Measurements from ENCODE around the gene TUBGCP6. TPM values are rescaled to one million over a fixed set of nuclear protein-coding genes. Genes with fewer than 3 reads are reported as not detected.

The TUBGCP6 gene
- total RNA-seq, 1 experiment from 2014 or later = 31.0 TPM

- BruUV-seq (replicated peaks) = no TSS peak
- peak; percentile 32 for DNase-seq (ENCODE audit: low spot score)
- CTCF ChIA-PET = no interaction called here
- Histone ChIP-seq H3K27me3 (replicated peaks; ENCODE audit: insufficient read depth, low read depth, low read length, poor library complexity) (no peaks in the 10 kb centered on the region), H3K9me3 (ENCODE audit: low read depth, low read length, poor library complexity, severe bottlenecking) (peaks cover 5% of the 10 kb centered on the region), H3K36me3 (ENCODE audit: insufficient read depth, low read length, poor library complexity, severe bottlenecking) (peaks cover 37% of the 10 kb centered on the region), H3K27ac (ENCODE audit: low read depth, low read length, poor library complexity, severe bottlenecking) (peak overlapping the region; percentile 82), H3K4me3 (ENCODE audit: low read depth, low read length, poor library complexity, severe bottlenecking) (peak overlapping the region; percentile 78), H3K4me1 (ENCODE audit: insufficient read depth, low read length, poor library complexity, severe bottlenecking) (peaks cover 10% of the 10 kb centered on the region)
- POLR2A ChIA-PET (ENCODE audit: low non-redundant PET) = no interaction called here
- intact Hi-C loops (cut with micrococcal nuclease; ENCODE audit: unreplicated experiment) = no loop called here
- TF ChIP-seq EZH2 (IDR thresholded peaks at IDR 0.05; ENCODE audit: borderline replicate concordance, low read depth, low read length, poor library complexity, severe bottlenecking) = no peak
- no peak for TF ChIP-seq CTCF (conservative IDR thresholded peaks at IDR 0.05; ENCODE audit: low read depth, low read length)
Observed at GRCh38 chr22:50199829-50200460, 44.9 kb downstream of the TUBGCP6 start.

- TF ChIP-seq CTCF (conservative IDR thresholded peaks at IDR 0.05; ENCODE audit: low read depth, low read length) = no peak
- no peak for TF ChIP-seq EZH2 (IDR thresholded peaks at IDR 0.05; ENCODE audit: borderline replicate concordance, low read depth, low read length, poor library complexity, severe bottlenecking)
- H3K9me3 ChIP-seq (ENCODE audit: low read depth, low read length, poor library complexity, severe bottlenecking) = peaks cover 5% of the 10 kb centered on the region
- no peaks in the 10 kb centered on the region for H3K27me3 ChIP-seq (replicated peaks; ENCODE audit: insufficient read depth, low read depth, low read length, poor library complexity)
- intact Hi-C loops (cut with micrococcal nuclease; ENCODE audit: unreplicated experiment) = no loop called here
- DNase-seq (ENCODE audit: low spot score) = no peak
- no TSS peak for BruUV-seq (replicated peaks)
- peaks cover 44% of the 10 kb centered on the region for H3K36me3 ChIP-seq (ENCODE audit: insufficient read depth, low read length, poor library complexity, severe bottlenecking)
- peaks cover 10% of the 10 kb centered on the region for H3K4me1 ChIP-seq (ENCODE audit: insufficient read depth, low read length, poor library complexity, severe bottlenecking)
- ChIA-PET POLR2A (ENCODE audit: low non-redundant PET) (no interaction called here), CTCF (no interaction called here)
- H3K27ac ChIP-seq (ENCODE audit: low read depth, low read length, poor library complexity, severe bottlenecking) = no peak overlapping the region
- H3K4me3 ChIP-seq (ENCODE audit: low read depth, low read length, poor library complexity, severe bottlenecking) = no peak overlapping the region
Observed at GRCh38 chr22:50199251-50199721, 45.5 kb downstream of the TUBGCP6 start.

- no peak for TF ChIP-seq CTCF (conservative IDR thresholded peaks at IDR 0.05; ENCODE audit: low read depth, low read length)
- TF ChIP-seq EZH2 (IDR thresholded peaks at IDR 0.05; ENCODE audit: borderline replicate concordance, low read depth, low read length, poor library complexity, severe bottlenecking) = no peak
- Histone ChIP-seq H3K36me3 (ENCODE audit: insufficient read depth, low read length, poor library complexity, severe bottlenecking) (peaks cover 49% of the 10 kb centered on the region), H3K27ac (ENCODE audit: low read depth, low read length, poor library complexity, severe bottlenecking) (no peak overlapping the region), H3K4me1 (ENCODE audit: insufficient read depth, low read length, poor library complexity, severe bottlenecking) (peaks cover 10% of the 10 kb centered on the region), H3K4me3 (ENCODE audit: low read depth, low read length, poor library complexity, severe bottlenecking) (no peak overlapping the region), H3K9me3 (ENCODE audit: low read depth, low read length, poor library complexity, severe bottlenecking) (peaks cover 5% of the 10 kb centered on the region), H3K27me3 (replicated peaks; ENCODE audit: insufficient read depth, low read depth, low read length, poor library complexity) (no peaks in the 10 kb centered on the region)
- no peak for DNase-seq (ENCODE audit: low spot score)
- intact Hi-C loops (cut with micrococcal nuclease; ENCODE audit: unreplicated experiment) = no loop called here
- POLR2A ChIA-PET (ENCODE audit: low non-redundant PET) = interaction anchor here (0.6 kb wide), 1 partner anchor 116 kb away, joined by 4 read pairs; no protein-coding TSS in a partner anchor
- no TSS peak for BruUV-seq (replicated peaks)
- CTCF ChIA-PET = no interaction called here
Observed at GRCh38 chr22:50198624-50199017, 46.2 kb downstream of the TUBGCP6 start.

Measured in A673 (cell line).